ENCODE measurements around the gene TRIM27.
"Not testable (repeated sequence)": the region's sequence is repeated elsewhere in the genome, so short reads cannot be mapped to it uniquely, and the experiment has no call there.

Gene TRIM27

GRCh38 chr6:28862077-28862476 lies 61.7 kb downstream of the TRIM27 start:
- DNase-seq, result no peak

GRCh38 chr6:28861339-28861738 lies 62.4 kb downstream of the TRIM27 start:
- DNase-seq, result no peak

DNA sequence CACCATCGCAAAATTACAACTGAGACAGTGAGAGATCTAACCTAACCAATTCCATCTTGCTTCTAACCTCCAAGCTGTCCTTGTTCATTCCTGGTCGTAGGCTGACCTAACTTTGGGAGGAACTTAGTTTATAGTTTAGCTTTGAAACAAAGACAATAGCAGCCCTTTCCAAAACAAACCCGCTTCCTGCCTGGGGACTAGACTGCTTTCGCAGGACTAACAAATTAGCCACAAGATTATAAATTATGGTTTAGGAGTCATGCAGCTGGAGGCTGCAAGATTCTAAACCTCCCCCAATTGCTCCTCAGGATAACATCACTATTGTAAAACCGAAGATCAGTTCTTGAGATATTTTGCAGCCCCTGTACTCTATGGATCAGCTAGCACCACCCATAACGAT lies 63.2 kb downstream of the TRIM27 start:
- DNase-seq, result no peak

- no peak for DNase-seq
Observed at GRCh38 chr6:28858963-28859362, 64.8 kb downstream of the TRIM27 start.

DNA sequence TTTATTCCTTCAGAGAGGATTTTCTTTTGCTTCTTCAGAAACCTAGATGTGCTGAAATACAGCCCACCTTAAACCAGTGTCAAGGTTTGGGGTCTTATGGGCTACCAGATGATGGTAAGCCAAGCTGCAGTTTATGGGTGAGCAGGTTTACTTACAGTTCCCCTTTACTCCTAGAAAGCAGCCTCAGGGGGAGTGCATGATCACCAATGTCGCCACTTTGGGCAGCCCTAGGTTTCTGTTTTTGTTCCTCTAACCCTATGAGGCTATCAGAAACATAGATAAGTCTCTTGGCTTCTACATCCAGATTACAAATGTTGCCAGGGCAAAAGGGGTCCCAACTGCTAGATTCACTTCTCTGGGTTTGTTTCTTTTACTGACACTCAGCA lies 67.2 kb downstream of the TRIM27 start:
- DNase-seq, result no peak

DNA sequence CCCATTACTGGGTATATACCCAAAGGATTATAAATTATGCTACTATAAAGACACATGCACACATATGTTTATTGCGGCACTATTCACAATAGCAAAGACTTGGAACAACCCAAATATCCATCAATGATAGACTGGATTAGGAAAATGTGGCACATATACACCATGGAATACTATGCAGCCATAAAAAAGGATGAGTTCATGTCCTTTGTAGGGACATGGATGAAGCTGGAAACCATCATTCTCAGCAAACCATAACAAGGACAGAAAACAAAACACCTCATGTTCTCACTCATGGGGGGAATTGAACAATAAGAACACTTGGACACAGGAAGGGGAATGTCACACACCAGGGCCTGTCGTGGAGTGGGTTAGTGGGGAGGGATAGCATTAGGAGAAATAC lies 69.4 kb downstream of the TRIM27 start:
- DNase-seq, result not testable (repeated sequence)

Measured in GF-D8 (cell line).